Measurements from ENCODE around the gene DPP4.

DNA sequence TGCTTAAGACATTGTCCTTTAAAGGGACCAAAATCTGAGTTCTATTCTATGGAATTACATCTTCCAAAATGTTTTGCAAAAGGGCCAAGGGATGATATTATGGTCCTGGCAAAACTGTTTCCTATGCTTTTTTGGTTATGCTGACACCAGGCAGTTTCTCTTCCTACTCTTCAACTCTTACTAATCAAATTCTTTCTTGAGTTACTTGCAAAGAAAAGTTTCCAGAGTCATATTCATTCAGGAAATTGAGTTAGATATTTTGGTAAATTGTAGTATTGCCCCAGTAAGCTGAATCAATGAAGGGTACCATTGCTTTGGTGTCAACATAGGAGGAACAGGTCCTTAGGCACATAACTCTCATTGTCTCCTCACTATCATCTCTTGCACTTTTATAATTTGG lies 118.8 kb downstream of the DPP4 start:
- TF ChIP-seq EZH2 (IDR thresholded peaks at IDR 0.05): no peak
- no peak for TF ChIP-seq FOXP2 (optimal IDR thresholded peaks at IDR 0.05; ENCODE audit: control extremely low read depth, extremely low read length, insufficient read depth)

Measured in SK-N-MC (cell line).